Stimulated activated CD8-positive, alpha-beta memory T cell treated with anti-CD3 and anti-CD28 coated beads, Interleukin-15, amount 100 ng/mL, for 24 hours (primary cell): ENCODE measurements around the gene HTR5A.
A peak's percentile ranks its signal among the peaks of the same experiment; 100 is the strongest.
"Not testable (repeated sequence)": the region's sequence is repeated elsewhere in the genome, so short reads cannot be mapped to it uniquely, and the experiment has no call there.

Source experiments
- DNase-seq: peaks from one replicate; pipeline ENCODE4 v3.0.0-alpha.2; 2020; ENCODE audit warnings: low read depth

The HTR5A gene

DNA sequence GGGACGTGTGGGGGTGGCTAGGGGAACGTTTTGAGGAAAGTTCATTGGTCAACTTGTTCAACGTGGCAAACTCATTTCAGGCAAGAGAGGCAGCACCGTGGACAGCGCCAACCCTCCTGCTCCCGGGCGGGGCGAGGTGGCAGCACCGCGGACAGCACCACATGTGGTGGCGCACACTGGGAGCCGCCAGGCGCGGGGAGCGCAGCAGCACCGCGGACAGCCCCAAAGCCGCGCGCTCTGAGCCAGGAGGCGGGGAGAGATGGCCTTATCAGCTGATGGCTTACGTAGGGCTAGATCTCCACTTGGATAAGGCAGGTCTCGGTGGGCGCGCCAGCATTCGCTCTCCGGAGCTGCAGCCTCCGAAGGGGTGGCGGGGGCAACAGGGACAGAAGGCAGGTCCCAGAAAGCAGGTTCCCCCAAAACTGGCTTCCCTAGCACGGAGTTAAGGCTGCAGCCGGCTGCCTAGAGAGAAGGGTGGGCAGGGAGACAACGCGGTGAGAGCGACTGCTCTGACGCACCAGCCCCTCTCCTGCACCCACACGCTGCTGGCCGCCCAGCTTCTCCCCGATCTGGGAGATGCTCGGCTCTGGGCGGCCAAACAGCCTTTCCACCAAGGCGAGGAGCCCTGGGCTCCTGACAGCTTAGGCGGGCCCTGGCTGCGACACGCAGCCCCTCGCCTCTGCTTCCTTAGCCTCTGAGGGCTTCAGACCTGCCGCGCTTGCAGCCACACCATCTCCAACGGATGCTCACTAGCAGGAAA lies at the start of gene HTR5A:
Gene HTR5A (plus strand): TSS at position 333 of the 760 bp plus-strand sequence. CDS start 576 bp downstream, outside the sequence.
- DNase-seq, result peak; percentile 50

DNA sequence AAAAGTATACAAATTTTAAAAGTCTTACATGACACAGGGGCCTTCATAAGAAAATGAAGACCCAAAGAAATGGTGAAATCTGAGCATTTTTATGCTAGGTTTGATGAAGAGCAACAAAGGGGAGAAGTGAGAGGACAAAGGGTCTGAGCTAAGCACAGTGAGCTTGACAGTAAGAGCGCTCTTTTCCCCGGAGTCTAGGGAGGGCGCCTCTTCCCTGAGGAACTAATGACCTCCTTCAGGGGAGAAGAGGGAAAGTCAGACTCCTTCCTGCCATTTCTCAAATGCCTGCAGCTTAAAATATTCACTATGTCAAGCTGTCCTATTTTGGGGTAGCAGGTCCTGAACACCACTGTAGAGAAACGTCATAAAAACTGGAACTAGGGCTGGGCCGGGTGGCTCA lies 49.1 kb upstream of the HTR5A start:
- no peak for DNase-seq

DNA sequence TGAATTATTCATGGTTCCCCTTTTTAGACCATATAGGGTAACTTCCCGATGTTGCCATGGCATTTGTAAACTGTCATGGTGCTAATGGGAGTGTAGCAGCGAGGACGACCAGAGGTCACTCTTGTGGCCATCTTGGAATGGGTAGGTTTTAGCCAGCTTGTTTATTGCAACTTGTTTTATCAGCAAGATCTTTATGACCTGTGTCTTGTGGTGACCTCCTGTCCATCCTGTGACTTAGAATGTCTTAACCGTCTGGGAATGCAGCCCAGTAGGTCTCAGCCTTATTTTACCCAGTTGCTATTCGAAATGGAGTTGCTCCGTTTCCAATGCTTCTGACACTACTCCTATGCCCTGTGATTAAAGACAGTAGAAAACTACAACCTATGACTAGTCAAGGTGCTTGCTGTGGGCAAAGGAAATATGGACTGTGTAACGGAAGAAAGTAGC lies 48.4 kb upstream of the HTR5A start:
- no peak for DNase-seq

DNA sequence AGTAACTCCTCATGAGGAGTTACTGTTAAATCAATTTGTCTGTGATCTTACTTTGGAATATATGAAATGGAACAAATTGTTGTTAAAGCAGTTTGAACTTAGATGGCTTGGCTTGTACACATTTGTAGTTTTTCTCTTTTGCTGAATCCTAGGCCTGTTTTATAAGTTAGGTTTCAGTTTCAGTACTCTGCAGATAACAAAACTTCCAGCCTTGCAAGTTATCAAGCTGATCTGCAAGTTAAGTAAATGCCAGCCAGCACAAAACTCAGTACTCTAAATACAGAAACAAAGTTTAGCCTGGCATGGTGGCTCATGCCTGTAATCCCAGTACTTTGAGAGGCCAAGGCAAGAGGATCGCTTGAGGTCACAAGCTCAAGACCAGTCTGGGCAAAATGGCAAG lies 42.2 kb upstream of the HTR5A start:
- DNase-seq, result no peak

DNA sequence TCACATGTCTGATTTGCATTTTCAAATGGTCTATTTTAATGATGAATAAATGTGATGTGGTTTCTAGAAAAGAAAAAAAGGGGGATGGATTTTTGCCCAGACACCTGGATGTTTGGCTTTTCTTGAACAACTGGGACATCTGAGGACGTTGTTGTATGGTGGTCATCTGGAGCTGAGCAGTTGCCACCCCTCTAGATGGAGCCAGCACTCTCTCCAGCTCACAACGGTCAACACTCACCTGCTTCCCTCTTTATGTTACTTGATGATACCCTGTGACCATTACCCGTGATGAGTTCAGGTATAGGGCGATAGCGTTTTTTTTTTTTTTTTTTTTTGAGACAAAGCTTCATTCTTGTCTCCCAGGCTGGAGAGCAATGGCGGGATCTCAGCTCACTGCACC lies 37.1 kb upstream of the HTR5A start:
- DNase-seq, result no peak

DNA sequence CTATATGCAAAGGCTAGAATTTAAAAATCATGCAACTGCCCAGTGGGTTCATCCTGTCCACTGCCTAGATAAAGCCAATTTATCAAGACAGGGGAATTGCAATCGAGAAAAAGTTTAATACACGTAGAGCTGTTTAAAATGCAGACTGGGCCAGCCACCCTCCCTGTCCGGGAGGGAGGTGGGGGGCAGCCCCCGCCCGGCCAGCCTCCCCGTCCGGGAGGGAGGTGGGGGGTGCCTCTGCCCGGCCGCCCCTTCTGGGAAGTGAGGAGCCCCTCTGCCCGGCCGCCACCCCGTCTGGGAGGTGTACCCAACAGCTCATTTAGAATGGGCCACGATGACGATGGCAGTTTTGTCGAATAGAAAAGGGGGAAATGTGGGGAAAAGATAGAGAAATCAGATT lies 35.6 kb upstream of the HTR5A start:
- DNase-seq, result not testable (repeated sequence)

DNA sequence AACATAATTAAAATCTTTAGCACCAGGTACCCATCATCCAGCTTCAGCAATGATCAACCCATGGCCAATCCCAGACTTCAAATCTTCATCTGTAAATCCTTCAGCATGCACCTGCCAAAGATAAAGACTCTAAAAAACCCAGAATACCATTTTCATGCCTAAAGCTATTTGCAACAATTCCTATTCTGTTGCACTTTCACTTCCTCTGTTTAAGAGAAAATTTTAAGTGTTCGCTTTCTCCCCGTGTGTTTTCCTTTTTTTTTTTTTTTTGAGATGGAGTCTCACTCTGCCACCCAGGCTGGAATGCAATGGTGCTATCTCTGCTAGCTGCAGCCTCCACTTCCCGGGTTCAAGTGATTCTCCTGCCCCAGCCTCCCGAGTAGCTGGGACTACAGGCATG lies 31.8 kb upstream of the HTR5A start:
- DNase-seq, result no peak

DNA sequence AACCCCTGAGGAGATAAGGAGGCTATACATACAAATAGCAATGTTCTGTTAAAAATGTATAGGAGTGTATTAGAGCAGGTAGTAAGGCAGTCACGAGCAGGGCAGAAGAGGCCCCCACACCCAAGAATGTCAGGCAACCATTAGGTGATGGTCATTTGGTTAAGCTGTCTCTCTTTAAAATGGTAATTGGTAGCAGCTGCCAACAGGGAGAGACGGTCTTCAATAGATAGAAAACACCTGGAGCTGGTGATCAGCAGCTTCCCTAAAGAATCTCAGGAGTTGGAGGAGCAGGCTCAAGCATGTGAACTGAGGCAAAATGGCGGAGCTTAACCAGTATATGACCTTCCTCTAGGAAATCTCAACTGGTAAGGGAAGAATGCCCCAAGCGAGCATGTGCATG lies 26.4 kb upstream of the HTR5A start:
- no peak for DNase-seq

DNA sequence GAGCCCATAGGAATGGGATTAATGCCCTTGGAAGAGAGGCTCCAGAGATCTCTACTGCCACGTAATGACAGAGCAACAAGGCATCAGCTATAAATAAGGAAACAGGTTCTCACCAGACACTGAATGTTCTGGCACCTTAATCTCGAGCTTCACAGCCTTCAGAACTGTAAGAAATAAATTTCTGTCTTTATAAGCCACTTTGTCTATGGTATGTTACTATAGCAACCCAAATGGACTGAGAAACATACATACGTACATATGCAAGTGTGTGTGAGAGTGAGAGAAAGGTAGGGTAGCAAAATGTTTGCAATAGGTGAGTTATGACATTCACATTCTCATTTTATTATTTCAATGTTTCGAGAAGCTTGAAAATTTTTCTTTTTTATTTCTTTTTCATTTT lies 22.1 kb upstream of the HTR5A start:
- no peak for DNase-seq

DNA sequence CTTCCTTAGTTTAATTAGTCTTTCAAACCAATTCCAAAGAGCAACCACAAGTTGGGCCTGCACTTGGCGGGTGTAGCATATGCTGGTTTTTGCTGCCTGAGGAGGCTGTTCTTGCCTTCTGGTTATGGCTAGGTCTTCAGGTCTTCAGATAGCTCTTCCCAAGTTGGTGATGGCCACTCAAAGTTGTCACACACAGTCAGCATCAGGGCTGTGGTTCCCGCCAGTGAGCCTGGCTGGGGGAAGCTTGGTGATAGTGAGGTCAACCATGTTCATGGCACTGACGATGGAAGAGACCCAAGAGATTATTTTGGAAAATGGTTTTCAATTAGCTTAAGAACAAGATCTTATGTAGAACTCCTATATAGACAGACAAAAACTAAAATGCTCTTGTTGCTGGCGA lies 18.8 kb upstream of the HTR5A start:
- DNase-seq, result no peak

DNA sequence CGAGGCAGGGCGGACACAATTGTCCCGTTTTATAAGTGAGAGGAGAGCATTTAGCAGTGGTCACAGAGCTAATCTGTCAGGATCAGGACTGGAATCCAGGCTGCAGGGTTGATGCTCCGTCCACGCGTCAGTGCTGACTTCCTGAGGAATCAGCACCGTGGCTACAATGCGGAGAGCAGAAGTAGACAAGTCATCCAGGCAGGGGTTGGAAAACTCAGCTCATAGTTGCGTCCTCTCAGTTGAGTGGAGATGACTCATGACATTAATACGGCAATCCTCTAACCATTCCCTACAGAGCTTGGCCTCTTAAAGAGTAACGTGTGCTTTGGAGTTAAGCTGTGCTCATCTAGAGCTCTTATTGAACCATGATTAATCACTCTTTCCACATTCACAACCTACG lies 17.1 kb upstream of the HTR5A start:
- DNase-seq, result no peak

DNA sequence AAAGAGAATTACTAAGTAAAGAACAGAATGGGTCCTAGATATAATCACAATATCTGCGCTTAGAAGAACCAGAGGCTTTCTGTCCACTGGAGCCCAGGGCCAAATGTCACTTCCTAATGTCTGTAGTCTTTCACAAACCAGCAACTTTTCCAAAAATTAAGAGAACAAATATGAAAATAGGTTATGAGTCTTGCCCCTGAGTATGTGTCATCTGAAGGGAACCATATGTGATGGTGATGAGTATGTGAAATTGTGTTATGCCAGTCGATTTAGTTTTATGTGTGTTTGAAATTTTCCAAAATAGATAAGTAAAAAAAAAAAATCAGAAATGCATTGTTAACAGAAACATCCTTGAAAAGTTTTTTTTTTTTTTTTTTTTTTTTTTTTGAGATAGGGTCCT lies 15.4 kb upstream of the HTR5A start:
- DNase-seq, result no peak

DNA sequence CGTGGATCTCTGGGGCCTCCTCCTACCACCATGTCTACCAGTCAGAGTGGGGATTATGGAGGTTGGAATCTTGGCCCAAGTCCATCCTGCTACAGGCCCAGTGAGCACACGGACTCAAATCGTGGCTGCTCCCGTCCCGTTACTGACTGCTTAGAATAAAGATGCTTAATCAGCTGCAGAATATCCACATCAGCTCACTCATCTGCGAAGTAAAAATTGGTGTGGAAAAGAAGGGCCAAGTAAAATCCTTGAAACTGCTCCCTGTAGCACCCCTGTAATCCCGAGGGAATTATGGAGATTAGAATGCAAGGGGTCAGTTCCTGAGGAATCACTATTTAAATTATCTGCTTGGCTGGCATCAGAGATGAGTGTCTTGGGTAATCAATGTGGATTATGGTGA lies 13.0 kb upstream of the HTR5A start:
- DNase-seq, result no peak

DNA sequence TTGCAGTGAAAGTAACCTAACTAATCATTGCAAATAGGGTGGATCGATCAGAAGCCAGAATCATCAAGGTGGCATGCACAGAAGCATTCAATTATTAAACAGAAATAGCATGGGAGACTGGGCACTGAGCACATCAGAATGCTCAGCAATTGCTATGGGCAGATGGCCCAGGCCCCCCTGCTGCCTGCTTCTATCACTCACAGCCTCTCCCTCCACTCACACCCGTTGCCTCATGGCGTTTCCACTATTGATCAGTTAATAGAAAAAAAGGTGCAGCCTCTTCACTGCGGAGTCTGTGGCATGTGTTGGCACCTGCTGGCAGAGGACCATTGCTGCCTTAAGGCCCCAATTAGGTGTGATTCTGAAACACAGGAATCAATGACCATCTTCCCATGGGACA lies 11.2 kb upstream of the HTR5A start:
- no peak for DNase-seq

DNA sequence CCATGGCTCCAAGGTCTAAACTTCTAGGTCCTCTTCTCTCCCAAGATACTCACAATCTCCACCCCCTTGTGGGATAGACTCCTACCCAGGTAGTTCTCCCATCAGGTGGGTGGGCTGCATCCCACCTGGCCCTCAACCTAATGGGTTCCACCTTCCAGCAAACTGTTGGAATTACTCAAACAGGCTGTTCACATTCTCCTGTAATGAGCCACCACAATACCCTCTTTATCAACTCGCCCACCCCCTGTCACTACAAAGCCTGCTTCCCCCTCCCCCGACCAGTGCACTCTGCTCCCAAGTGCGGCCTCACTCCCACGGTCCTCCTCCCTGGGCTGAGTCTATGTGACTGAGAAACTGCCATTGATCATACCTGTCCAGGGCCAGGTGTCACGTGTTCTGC lies 10.4 kb upstream of the HTR5A start:
- no peak for DNase-seq

DNA sequence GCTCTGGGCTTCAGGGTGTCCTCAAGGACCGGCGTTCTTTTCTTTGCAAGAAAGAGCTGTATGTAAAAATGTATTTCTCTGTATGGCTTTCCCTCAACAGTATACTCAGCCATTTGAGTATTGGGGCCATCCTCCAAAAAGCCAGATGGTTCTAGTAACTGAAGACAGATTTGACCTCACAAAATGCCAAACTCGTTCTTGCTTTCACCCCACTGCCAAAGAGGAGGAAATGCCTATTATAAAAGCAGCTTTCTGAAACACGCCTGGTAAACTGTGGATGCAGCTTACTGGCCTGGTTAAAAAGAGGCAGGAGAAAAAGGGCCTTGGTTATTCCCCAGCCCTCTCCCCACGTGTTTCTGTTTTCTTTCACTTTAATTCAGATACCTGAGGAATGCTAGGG lies 7.7 kb upstream of the HTR5A start:
- DNase-seq, result no peak

DNA sequence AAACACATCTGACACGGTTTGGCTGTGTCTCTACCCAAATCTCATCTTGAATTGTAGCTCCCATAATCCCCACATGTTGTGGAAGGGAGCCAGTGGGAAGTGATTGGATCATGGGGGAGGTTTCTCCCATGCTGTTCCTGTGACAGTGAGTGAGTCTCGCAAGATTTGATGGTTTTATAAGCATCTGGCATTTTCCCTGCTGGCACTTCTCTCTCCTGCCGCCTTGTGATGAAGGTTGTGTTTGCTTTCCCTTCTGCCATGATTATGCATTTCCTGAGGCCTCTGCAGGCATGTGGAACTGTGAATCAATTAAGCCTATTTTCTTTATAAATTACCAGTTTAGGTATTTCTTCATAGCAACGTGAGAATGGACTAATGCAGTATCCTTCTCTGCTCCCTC lies 5.9 kb upstream of the HTR5A start:
- no peak for DNase-seq

DNA sequence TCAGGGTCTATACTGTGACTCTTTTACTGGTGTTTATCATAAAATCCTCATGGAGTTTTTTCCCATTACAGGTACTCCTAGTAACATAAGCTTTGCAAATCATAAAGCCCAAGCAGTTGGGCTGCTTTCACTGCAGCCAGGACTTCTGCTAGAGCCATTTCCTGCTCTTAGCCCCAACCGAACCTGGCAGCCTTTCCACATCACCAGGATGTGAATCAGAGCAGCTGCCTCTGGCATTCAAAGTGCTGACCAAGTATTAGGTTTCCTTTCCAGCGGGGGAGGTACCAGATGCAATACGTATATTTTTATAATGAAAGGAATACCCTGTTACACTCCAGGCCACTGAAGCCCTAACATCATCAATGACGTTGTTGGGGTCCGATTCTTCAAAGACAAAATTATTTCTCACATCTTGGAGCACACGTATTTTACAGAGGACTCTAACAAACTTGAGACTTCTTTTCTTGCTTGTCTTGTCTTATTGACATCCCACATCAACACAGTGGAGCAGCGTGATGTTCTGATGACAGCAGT lies 3.6 kb upstream of the HTR5A start:
- DNase-seq, result no peak

DNA sequence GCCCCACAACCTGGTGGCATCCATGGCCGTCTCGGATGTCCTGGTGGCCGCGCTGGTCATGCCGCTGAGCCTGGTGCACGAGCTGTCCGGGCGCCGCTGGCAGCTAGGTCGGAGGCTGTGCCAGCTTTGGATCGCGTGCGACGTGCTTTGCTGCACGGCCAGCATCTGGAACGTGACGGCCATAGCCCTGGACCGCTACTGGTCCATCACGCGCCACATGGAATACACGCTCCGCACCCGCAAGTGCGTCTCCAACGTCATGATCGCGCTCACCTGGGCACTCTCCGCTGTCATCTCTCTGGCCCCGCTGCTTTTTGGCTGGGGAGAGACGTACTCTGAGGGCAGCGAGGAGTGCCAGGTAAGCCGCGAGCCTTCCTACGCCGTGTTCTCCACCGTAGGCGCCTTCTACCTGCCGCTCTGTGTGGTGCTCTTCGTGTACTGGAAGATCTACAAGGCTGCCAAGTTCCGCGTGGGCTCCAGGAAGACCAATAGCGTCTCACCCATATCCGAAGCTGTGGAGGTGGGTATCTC lies 1.1 kb downstream of the HTR5A start:
- no peak for DNase-seq

DNA sequence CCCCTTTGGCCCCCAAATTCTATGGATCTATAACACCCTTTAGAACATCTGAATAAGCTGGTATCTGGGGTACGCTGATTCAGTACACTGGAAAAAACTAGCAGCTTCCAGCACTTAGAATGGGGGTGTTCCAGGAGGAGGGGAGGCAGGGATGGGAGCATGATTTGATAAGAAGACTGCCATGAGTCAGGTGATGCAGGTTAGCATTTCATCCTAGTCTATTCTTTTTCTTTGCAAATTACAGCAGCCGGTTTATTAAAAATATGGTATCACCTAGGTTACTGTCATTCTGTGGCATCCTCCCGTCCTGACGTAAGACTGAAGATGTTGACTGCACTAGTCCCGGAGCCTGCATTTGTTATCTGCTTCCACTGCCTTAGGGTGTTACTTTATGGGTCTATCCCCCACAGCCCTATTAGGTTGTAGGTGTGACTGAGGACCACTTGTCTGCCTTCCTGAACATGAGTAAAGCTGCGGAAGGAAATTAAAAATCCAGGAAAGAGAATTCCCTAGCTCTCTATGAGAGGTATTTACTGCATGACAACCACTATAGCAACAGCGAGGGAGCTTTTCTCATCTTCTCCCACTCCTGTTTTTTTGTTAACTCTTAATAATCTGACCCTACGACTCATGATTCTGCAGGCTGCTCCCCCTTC lies 1.9 kb downstream of the HTR5A start:
- DNase-seq, result no peak

DNA sequence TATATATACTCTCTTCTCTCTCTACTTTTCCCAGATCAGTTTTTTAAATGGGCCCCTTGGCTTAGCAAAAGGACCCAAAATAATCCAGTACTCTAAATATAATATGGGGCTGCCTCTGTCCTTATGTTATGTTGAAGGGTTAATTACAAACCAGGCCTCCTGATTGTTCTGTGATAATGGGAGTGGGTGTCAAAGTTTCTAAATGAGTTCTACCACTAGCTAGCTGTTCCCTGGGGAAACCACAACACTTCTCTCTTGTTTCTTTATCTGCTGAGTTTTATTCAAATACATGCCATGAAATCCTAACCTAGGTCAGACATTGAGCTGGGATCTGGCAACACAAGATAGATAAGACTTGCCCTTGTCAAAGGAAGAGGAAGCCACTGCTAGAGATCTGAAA lies 3.8 kb downstream of the HTR5A start:
- DNase-seq, result no peak

DNA sequence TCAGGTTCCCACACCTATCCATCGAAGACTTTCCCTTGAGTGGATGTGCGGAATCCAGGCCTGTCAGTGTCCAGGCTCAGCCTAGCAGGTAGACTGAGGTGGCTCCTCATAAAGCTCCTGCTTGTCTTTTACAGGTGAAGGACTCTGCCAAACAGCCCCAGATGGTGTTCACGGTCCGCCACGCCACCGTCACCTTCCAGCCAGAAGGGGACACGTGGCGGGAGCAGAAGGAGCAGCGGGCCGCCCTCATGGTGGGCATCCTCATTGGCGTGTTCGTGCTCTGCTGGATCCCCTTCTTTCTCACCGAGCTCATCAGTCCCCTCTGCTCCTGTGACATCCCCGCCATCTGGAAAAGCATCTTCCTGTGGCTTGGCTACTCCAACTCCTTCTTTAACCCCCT lies 13.9 kb downstream of the HTR5A start:
- DNase-seq, result no peak

DNA sequence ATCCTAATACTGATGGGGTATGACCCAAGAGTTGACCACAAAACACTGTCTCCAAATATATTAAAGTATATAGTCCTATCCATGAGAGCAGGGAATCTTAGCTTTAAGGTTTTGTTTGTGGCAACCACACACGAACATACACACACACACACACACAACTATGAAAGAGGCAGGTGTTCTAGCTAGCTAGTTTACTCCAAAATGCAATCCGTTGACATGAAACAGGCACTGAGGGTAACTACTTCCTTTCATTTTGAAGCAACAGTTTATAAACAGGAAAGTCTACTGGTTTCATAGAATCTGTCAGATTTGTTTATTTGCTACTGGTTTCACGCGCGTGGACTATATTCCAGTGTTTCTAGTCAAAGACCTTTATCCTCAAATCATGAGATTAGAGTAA lies 14.8 kb downstream of the HTR5A start:
- no peak for DNase-seq
